ENCODE measurements around the gene AMBP.
"Not testable (repeated sequence)": the region's sequence is repeated elsewhere in the genome, so short reads cannot be mapped to it uniquely, and the experiment has no call there.

AMBP gene

DNA sequence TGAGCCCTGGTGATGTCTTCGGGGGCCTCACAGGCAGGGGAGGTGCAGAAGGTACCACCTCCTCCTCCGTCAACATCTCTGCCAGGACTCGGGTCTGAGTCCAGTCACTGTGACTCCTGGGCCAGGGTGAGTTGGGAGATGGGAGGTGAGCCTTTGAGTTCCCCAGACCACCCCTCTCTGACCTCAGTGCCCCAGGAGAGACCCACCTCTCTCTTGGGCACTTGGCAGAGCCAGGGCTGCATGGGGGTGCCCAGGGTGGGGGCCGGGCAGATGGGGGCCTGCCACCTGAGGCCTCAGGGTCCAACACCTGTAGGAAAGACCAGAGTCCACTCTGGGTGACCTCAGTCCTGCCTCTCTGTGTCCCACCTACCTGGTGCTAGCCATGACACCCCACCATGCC is 14.2 kb upstream of the AMBP start:
- DNase-seq (ENCODE audit: low read depth, low spot score), result no peak

DNA sequence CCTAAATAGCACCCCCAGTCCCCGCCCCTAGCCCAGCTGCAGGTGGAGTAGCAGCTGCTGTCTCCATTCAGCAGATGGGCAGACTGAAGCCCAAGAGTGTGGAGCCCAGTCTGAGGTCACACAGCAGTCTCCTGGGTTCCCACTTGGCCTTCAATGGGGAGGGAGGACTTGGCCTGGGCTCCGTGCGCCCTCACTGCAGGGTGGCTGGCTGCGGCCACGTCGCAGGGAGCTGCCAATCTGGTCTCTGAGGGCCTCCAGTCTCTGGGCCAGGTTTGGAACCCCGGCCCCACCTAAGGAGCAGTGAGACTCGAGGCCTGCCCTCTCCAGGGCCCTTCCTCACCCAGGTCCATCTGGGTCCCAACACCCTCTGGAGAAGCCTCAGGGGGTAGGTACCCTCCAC is 13.6 kb upstream of the AMBP start:
- no peak for DNase-seq (ENCODE audit: low read depth, low spot score)

DNA sequence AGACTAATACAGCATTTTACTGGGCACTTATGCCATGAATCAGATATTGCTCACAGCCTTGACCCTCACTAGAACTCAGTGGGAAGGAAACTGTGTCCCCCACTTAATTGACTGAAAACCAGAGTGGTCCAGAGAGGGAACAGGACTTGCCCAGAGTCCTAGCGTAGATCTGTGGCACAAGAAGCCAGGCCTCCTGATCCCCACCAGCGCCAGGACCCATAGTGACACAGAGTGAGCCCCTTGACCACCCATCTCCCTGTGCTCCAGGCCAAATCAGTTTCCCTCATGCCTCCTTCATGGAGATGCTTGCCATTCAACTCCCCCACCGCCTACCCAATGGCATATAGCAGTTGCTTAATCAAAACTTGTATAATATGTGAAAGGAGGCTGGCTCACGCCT is 12.7 kb upstream of the AMBP start:
- DNase-seq (ENCODE audit: low read depth, low spot score), result no peak

GRCh38 chr9:114089206-114089840 is 11.2 kb upstream of the AMBP start:
- no peak for DNase-seq (ENCODE audit: low read depth, low spot score)

- DNase-seq (ENCODE audit: low read depth, low spot score), result no peak
These were observed 10.6 kb upstream of the AMBP start for GRCh38 chr9:114088571-114089170.

DNA sequence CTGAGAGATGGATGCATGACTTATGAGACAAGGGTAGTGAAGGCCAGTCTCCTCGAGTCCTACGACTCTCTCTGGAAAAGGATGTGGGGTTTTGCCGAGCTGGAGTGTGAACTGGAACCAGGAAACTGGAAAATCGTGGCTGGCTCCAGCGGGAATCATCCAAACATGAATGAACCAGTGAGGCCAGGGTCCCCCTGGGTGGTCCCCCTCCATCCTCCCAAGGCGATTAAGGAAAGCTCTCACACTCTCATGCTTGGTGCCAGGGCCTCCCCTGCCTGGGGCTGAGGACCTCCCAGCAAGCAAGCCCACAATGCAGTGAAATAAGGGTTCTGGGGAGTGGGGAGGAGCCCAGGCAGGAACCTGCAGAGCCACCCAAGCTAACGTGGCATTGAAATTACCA is 9.6 kb upstream of the AMBP start:
- DNase-seq (ENCODE audit: low read depth, low spot score), result no peak

GRCh38 chr9:114086607-114087006 is 8.5 kb upstream of the AMBP start:
- DNase-seq (ENCODE audit: low read depth, low spot score), result no peak

DNA sequence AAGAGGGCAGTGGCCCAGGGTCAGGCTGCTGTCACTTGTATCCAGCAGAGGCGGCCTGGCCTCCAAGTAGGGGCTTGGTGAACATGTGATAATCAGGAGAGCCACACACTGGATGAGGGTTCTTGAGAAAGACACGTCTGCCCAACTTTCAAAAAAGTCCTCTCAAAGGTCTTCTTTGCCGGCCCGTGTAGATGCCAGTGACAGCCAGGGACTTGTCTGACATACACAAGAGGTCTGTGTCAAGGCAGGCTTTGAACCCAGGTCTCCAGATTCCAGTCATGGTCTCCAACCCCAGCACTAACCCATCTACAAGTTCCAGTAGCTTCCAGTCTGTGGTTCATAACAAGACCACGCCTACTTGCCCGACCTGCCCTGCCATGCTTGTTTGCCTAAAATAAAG is 7.9 kb upstream of the AMBP start:
- DNase-seq (ENCODE audit: low read depth, low spot score), result no peak

- no peak for DNase-seq (ENCODE audit: low read depth, low spot score)
These were observed 7.3 kb upstream of the AMBP start for GRCh38 chr9:114085387-114085789.

DNA sequence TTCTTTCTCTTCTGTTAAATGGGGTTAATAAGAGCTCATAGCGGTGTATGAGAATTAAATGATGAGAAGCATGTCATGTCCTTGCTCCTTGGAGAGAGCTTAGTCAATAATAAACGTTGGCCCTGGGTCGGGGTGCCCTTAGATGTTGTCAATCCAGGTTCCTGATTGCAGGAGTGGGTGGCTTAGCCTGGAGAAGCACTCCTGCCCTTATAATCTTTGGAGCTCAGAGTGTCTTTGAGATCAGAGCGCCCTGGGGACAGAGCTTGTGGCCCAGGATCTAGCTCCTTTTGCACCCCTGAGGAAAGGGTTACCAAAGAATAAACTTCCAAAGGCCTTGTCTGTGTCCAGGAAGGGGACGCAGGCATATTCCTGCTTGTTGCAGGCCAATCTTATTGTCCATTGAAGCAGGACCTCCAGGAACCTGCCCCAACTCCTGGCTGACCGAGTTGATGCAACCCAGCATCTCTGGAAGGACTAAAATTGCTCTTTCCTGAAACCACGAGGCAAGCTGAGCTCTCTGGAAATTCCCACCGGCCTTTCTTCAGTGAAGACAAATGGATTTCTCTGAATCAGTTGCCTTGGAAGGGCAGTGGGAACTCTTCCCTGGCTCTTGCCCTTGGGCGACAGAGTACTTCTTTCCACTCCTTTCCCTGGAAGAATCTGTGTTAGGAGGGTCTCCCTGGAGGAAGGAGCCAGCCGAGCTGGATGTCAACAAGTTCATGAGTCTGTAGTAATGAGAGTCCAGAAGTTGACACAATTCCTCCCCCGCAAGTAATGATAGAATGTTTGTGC is 6.4 kb upstream of the AMBP start:
- no peak for DNase-seq (ENCODE audit: low read depth, low spot score)

DNA sequence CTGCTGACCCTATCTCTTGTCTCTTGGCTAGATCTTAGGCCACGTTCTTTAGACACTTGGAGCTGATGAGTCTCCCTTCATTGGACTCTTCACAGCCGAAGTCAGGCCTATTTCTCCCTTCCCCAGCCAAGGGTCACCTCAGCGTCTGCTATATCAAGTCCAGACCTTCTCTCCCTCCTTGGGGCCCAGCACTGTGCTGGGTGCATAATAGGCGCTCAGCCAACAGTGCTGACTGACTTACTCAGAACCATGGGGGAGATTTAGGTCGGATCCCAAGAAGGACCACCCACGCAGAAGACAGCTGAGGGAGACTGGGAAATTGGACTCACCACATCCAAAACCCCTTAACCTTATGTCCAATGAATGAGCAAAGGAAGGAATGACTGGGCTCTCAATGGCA is 5.6 kb upstream of the AMBP start:
- DNase-seq (ENCODE audit: low read depth, low spot score), result no peak

GRCh38 chr9:114082763-114083412 is 4.8 kb upstream of the AMBP start:
- not testable (repeated sequence) for DNase-seq (ENCODE audit: low read depth, low spot score)

- peak; percentile 75 for DNase-seq (ENCODE audit: low read depth, low spot score)
These were observed 4.1 kb upstream of the AMBP start for GRCh38 chr9:114082017-114082762.

- no peak for DNase-seq (ENCODE audit: low read depth, low spot score)
These were observed 3.4 kb upstream of the AMBP start for GRCh38 chr9:114081441-114082016.

GRCh38 chr9:114080773-114081440 is 2.8 kb upstream of the AMBP start:
- no peak for DNase-seq (ENCODE audit: low read depth, low spot score)

- no peak for DNase-seq (ENCODE audit: low read depth, low spot score)
These were observed 2.2 kb upstream of the AMBP start for GRCh38 chr9:114080195-114080772.

GRCh38 chr9:114078781-114079156 is 669 bp upstream of the AMBP start:
- no peak for DNase-seq (ENCODE audit: low read depth, low spot score)

DNA sequence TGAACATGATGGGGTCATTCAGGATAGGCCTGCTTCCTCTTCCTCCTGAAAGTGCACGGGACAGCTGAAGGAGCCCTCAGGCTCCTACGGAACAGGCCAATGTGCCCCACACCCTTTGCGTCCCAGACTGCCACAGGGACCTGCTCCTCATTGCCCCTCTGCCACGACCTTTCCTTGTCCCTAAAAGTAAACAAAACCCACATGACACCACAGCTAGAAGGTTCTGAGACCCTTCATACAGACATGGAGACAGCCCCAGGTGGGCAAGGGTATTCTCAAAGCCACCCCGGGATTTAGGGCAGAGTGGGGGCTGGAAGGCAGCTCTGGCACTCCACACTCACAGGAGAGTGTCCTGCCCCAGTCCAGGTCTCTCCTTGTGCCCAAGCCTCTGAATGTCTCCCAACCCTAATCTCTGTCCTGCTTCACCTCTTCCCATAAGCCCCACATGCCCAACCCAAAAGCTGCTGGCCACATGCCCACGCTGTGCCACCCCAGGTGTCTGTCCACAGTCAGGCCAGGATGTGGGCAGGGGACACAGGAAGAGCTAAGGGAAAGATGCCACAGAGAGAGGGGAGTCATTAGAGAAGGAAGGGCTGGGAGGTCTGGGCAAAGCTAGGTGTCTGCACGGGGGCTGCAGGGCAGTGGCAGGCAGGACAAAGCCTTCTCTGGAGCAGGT is 800 bp downstream of the AMBP start:
- no peak for DNase-seq (ENCODE audit: low read depth, low spot score)

DNA sequence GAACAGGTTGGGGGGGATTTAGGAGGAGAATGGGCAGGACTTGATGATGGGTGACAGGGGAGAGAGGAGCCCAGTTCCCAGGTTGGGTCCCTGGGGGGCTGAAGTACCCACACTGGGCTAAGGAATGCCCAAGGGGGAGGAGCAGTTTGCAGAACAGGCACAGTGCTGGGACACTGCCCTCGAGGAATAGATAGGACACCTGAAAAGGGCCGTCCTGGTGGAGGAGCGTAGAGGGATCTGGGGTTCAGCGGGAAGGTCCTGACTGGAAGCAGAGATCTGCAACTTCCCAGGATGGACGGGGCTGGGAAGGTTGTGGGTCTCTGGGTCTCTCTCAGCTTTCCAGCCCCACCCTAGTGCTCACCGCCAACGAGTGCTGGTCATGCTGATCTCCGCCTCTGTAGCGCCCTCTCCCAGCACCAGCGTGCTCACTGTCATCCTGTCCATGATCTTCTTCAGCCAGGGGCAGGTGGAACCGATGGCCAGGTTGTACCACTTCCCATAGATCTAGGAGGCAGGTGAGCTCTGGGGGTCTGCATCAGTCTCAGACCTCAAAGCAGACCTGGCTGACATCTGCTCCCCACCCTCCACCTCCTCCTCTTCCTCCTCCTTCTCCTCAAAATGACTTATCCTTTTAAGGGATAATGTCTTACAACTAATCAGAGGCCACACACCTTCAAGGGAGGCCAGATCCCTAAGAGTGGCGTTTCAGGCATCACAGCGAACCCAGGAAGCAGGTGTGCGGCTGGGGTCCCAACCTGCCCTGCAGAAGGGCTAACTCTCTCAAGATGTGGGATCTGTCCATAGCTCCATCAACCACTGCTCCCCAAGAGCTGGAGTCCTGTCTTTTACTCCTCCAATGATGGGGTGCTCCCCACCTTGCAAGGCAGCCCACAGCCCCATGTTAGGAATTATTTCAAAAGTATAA is 1.6 kb downstream of the AMBP start:
- no peak for DNase-seq (ENCODE audit: low read depth, low spot score)
